ENCODE data around the gene B3GNT5. TPM values are rescaled to one million over a fixed set of nuclear protein-coding genes. Genes with fewer than 3 reads are reported as not detected.

The B3GNT5 gene
- total and polyA plus RNA-seq, 2 of the 8 experiments (the other 6 are each of a cell fraction or from before 2014, with no cell fraction given): 2.4 to 9.7 TPM

DNA sequence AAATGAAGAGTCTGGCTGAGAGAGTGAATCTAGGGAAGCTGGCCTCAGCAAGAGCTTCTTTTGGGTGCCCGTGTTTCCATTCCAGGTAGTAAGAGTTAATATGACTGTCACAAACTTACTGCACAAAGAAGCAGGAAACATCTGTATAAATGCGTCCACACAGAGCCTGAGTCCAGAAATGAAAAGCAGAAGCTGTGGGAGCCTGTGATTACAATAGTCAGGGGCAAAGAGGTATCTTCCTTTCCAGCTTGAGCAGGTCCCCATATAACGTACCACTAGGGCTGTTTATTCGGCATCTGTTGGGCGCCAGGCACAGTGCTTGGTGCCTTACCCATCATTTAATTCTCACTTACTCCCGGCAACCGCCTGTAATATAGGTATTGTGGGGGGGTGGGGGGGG is 40.5 kb upstream of the B3GNT5 start:
- Histone ChIP-seq H2AFZ (ENCODE audit: low read length) (no peak overlapping the region), H4K91ac (replicated peaks; ENCODE audit: insufficient read length, low read length) (no peak overlapping the region), H3K23ac (ENCODE audit: insufficient read length) (no peak overlapping the region), H3K56ac (replicated peaks; ENCODE audit: insufficient read length, low read depth, low read length) (no peak overlapping the region), H2BK120ac (replicated peaks; ENCODE audit: low read depth, low read length) (no peak overlapping the region), H4K8ac (ENCODE audit: extremely low read depth, insufficient read depth, low read length) (no peak overlapping the region), H3K4me2 (ENCODE audit: insufficient read depth in 1 of 2, low read depth in 2 of 2, low read length in 2 of 2) (no peak overlapping the region), H2BK20ac (ENCODE audit: low read length) (no peak overlapping the region), H3K4me1 (replicated peaks in 1 of 4; ENCODE audit: control insufficient read depth in 3 of 4, insufficient read depth in 4 of 4, low read length in 3 of 4) (no peaks in the 10 kb centered on the region), H3K27me3 (replicated peaks in 1 of 4; ENCODE audit: control insufficient read depth in 3 of 4, extremely low read depth in 1 of 4, insufficient read depth in 3 of 4, low read length in 3 of 4) (no peaks in the 10 kb centered on the region), H3K9me3 (ENCODE audit: insufficient read depth in 2 of 2, low read depth in 1 of 2, low read length in 1 of 2) (no peaks in the 10 kb centered on the region), H4K20me1 (replicated peaks in 1 of 2; ENCODE audit: control insufficient read depth in 1 of 2, insufficient read depth in 2 of 2, low read length in 2 of 2) (no peaks in the 10 kb centered on the region), H3K4me3 (ENCODE audit: extremely low read depth in 1 of 4, insufficient read depth in 2 of 4, low read depth in 3 of 4, low read length in 4 of 4) (no peak overlapping the region), H3K9ac (replicated peaks in 1 of 4; ENCODE audit: extremely low read depth in 1 of 4, low read depth in 3 of 4, low read length in 3 of 4) (no peak overlapping the region), H3K4ac (replicated peaks; ENCODE audit: insufficient read length, low read depth, low read length) (no peak overlapping the region), H3K36me3 (ENCODE audit: control insufficient read depth in 2 of 4, insufficient read depth in 4 of 4, low read length in 3 of 4) (no peaks in the 10 kb centered on the region; a peak in 1 of 8 replicates), H3K23me2 (ENCODE audit: low read depth, low read length) (no peaks in the 10 kb centered on the region), H3K18ac (ENCODE audit: extremely low read depth, low read length) (no peak overlapping the region), H3K27ac (ENCODE audit: low read depth, low read length) (no peak overlapping the region), H3K14ac (ENCODE audit: insufficient read length) (no peak overlapping the region), H3K79me2 (ENCODE audit: control insufficient read depth in 1 of 2, insufficient read depth in 2 of 2, low read length in 2 of 2) (no peaks in the 10 kb centered on the region), H2BK15ac (ENCODE audit: low read length) (no peak overlapping the region), H2BK5ac (ENCODE audit: low read depth, low read length) (no peak overlapping the region), H2AK5ac (ENCODE audit: low read depth, low read length) (no peak overlapping the region), H2BK12ac (ENCODE audit: low read depth, low read length) (no peak overlapping the region), H3K79me1 (ENCODE audit: low read depth, low read length) (no peaks in the 10 kb centered on the region), H4K5ac (ENCODE audit: insufficient read length, low read depth, low read length) (no peak overlapping the region)
- FAIRE-seq (no peak), DNase-seq (ENCODE audit: low read depth in 1 of 2, low spot score in 2 of 2) (no peak)
- POLR2A ChIA-PET (ENCODE audit: partially characterized antibody): interaction anchor here (0.7 kb wide), 1 partner anchor 11 kb away, joined by 3 read pairs; no protein-coding TSS in a partner anchor
- 92% methylated on average over 7 of the region's 7 CpGs; no CpG with 5 or more reads in 1 of the 2 experiments for WGBS, 2 experiments (ENCODE audit: extremely low coverage in 1 of 2, insufficient coverage in 1 of 2, insufficient read length in 1 of 2, insufficient replicate concordance in 2 of 2, low coverage in 1 of 2, low lambda C conversion rate in 2 of 2, missing lambda C conversion rate in 1 of 2)
- TF ChIP-seq KDM5A (IDR thresholded peaks at IDR 0.05; ENCODE audit: low read length): no peak
- CTCF ChIA-PET (ENCODE audit: partially characterized antibody): interaction anchor here (0.7 to 1.7 kb wide), 2 partner anchors 18 to 162 kb away, joined by 3 to 4 read pairs; no protein-coding TSS in a partner anchor

All from H1 (cell line).